AG08396 (cell line): Measurements from ENCODE around the gene COQ8B.
A peak's percentile ranks its signal among the peaks of the same experiment; 100 is the strongest.

ENCODE experiments used
- DNase-seq: peaks from one replicate; pipeline ENCODE4 v3.0.0; 2012; ENCODE audit warnings: low spot score, mixed read lengths

Gene COQ8B

DNA sequence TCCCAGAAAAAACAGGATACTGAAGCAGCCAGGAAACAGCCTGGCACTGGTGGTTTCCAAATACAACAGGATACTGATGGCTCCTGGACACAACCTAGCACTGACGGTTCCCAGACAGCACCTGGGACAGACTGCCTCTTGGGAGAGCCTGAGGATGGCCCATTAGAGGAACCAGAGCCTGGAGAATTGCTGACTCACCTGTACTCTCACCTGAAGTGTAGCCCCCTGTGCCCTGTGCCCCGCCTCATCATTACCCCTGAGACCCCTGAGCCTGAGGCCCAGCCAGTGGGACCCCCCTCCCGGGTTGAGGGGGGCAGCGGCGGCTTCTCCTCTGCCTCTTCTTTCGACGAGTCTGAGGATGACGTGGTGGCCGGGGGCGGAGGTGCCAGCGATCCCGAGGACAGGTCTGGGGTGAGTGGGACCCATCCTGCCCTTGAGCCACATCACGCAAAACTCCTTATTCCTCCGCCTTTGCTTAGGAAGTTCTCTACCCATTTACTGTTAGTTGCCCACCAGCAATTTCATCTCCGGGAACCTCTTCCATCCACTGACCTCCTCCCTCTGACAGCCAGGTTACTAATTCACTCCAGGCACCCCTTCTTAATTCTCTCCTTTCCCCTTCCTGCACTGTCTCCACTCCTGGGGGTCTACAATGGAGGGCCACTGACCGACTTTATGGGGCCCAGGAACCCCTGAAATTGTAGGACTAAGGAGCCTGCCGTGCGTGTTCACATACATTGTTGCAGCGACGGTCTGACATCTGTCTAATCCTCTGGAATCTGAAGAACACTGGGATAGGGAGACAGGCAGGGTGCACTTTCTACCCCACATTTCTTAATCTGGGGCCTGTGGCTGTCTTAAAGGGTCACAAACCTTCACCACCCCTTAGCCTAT, 1.4 kb upstream of the COQ8B start:
- no peak for DNase-seq

DNA sequence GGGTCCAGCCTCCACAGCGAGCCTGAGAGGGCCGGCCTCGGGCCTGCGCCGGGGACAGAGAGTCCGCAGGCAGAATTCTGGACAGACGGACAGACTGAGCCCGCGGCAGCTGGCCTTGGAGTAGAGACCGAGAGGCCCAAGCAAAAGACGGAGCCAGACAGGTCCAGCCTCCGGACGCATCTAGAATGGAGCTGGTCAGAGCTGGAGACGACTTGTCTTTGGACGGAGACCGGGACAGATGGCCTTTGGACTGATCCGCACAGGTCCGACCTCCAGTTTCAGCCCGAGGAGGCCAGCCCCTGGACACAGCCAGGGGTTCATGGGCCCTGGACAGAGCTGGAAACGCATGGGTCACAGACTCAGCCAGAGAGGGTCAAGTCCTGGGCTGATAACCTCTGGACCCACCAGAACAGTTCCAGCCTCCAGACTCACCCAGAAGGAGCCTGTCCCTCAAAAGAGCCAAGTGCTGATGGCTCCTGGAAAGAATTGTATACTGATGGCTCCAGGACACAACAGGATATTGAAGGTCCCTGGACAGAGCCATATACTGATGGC, 716 bp upstream of the COQ8B start:
- DNase-seq, result no peak

DNA sequence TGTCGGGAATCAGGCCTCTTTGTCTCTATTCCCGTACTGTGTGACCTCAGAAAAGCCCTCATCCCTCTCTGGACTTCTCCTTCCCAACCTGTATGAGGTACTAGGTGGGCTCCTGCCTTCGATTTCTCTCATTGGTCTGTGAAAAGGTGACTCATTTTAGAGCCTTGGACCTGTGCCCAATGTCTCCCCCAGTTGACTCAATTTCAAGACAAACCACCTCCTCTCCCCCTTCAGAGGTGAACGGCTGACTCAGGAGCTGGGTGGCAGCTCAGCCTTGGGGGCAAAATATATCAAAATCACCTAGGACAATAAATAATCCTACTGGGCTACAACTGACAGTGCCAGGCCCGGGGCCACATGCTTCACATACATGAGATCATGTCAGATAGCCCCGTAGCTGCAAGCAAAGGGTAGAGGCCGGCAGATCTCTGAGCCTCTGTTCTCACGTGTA, 630 bp downstream of the COQ8B start:
- peak; percentile 56 for DNase-seq

DNA sequence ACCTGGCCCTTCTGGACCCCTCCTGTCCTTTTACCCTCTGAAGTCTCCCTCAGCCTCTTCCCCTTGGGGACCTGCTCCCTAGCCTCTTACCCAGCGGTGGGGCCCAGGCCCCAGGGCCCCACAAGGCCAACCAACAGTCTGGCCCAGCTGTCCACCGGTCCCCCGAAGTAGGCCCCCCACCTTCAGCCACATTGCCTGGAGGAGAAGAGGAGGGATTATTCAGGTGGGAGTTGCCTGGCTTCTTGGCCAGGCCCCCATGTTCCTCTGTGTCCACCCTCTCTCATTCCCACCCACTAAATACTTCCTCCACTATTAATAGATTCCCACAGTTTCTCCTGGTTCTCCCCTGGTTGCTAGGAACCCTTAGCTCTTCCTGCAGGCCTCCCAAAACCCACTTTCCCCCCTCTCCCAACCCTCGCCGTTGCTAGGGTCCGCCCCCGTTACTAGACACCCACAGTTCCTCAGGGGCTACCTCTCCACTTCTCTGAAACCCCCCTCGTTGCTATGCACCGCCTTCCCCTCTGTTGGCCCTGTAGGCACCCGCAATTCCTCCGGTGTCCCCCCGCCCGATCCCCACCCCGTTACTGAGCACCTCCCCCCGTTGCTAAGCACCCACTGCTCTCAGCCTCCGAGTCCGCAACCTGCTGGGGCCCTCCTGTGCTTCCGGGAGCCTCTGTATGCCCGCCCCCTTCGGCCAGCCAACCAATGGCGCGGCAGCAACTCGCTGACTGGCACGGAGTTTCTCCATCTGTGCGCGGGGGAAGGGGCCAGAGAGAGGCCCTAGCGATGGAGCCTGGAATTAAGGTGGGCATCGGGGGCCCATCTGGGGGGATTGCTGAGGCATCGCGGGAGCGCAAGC, 2.0 kb downstream of the COQ8B start:
- DNase-seq, result peak; percentile 93

DNA sequence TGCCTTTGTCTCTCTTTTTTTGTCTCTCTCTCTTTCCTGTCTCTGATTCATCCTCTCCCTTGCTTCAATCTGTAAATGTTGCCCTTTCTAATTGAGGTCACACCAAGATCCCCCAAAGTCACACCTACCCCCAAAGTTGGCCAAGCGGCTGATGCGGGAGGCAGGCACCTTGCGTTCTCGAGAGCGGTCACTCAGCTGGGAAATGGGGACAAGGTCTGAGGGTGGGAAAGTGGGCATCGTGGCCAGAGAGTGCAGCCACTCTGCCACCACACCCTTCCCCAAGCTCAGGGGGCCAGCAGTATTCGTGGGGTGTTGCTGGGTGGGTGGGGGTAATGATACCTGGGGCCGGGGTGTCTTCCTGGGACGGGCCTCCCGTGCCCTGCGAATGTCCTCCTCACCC, 2.7 kb downstream of the COQ8B start:
- DNase-seq, result no peak

DNA sequence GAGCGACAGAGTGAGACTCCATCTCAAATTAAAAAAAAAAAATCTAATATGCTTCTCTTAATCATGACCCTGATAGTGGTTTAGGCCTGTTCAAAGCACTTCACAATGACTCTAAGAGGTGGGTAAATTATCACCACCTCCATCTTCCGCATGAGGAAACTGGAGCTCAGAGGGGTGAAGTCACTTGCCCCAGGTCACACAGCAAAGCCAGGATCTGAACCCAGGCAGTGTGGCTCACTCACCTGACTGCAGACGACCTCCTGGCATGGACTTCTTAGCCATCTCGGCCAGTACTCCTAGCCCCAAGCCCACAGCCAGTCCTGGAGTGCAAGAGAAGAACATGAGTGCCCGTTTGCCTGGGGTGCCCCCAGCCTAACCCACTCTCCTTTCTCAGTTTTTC, 6.9 kb downstream of the COQ8B start:
- no peak for DNase-seq

DNA sequence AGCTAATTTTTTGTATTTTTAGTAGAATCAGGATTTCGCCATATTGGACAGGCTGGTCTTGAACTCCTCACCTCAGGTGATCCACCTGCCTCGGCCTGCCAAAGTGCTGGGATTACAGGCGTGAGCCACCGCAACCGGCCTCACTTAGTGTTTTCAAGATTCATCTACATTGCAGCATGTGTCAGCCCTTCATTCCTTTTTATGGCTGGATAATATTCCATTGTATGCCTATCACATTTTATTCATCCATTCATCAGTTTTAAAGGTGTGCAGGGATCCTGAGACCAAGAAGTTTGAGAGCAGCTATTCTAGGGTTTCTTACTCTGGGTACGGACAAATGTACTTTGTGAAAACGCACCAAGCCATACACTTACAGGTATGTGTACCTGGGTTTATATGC, 9.1 kb downstream of the COQ8B start:
- DNase-seq, result no peak

DNA sequence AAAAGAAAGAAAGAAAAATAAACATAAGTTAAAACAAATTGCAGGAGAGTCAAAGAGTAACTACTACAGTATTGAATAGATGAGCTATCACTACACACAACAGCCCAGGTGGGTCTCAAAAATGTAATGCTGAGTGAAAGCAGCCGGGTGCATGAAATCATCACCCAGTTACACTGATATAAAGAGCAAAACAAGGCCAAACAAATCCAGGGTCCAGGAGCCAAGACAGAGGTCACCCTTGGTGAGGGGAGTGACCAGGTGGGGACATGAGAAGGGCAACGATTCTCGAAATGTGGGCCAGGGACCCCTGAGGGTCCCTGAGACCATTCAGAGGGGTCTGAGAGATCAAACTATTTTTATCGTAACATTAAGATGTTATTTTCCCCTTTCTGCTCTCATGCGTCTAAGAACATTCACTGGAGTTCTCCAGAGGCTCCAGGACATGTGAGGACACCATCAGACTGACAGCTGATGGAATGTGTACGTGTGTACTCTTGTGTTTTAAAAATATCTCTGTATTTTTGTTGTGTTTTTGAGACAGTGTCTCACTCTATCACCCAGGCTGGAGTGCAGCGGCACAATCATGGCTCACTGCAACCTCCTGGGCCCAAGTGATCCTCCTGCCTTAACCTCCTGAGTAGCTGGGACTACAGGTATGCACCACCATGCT, 10.6 kb downstream of the COQ8B start:
- no peak for DNase-seq

DNA sequence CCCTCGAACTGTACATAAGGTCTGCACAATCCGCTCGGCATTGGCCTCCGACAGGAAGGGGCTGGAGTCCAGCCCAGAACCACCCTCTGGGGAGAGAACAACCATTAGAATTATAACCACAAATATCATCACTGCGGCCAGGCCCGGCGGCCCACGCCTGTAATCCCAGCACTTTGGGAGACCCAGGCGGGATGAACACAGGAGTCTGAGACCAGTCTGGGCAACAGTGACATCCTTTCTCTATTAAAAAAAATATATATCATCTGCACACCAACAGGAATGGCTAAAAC, 11.4 kb downstream of the COQ8B start:
- DNase-seq, result no peak

DNA sequence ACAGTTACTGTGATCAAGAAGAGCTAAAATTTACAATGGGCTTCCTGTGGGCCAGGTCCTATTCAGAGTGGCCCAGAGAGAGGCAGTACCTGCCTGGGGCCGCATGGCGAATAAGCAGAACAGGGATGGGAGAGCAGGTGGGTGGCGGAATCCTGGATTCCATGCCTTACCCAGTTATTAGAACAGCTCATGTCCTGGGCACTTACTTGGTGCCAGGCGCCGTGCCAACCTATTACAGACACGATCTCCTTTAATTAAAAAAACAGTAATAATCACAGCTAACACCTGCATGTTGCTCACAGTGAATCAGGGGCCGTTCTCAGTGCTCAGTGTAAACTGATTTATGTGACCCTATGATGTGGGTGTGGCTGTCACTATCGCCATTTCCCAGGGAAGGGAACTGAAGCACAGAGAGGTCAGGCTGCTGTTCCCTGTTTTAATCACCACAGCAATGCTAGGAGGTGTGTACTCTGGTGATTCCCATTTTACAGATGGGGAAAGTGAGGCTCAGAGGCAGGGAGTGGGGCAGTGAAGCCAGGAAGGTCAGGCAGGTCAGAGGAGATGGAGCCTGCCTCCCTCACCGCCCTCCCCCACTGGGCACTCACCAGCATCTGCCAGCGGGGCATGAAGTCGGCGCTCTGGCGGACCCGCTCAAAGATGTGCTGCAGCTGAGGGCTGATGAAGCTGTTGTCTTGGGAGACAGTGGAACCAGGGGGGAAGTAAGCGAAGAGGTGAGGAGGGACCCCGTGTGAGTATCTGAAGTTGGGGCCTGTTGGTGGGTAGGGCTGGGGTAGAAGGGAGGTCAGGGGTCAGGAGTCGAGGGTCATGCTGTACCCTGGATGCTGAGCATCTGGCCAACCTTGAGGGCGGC, 12.0 kb downstream of the COQ8B start:
- no peak for DNase-seq

DNA sequence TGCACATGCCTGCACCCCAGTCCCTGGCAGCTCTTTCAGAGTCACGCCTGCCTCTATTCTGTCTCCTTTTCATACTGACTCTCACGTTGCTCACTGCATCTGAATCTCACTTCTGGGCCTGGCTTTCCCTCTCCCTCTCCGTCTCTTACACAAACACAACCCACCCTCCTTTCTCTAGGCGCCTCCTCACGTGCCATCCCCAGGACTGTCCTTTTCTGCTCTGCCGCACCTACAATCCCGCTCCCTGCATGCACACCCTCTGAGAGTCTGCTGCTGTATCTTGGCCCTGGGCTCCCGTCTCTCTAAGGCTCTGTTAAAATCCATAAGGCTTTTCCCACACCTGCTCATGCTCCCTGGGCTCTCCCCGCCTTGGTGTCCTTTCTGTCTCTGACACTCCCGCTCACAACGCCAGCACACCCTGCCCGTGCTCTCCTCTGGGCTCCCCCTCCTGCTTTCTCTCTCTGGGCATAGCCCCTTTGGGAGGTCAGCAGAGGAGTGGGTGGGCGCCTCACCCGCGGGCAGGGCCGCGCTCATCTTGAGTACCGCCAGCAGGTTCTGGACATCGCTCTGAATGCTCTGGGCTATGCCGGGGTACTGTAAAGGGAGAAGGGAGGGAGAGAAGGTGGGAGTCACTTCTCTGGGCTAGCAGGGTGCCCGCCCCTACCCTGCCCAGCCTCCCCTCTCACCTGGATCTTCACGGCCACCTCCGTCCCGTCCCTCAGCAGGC, 13.5 kb downstream of the COQ8B start:
- no peak for DNase-seq

DNA sequence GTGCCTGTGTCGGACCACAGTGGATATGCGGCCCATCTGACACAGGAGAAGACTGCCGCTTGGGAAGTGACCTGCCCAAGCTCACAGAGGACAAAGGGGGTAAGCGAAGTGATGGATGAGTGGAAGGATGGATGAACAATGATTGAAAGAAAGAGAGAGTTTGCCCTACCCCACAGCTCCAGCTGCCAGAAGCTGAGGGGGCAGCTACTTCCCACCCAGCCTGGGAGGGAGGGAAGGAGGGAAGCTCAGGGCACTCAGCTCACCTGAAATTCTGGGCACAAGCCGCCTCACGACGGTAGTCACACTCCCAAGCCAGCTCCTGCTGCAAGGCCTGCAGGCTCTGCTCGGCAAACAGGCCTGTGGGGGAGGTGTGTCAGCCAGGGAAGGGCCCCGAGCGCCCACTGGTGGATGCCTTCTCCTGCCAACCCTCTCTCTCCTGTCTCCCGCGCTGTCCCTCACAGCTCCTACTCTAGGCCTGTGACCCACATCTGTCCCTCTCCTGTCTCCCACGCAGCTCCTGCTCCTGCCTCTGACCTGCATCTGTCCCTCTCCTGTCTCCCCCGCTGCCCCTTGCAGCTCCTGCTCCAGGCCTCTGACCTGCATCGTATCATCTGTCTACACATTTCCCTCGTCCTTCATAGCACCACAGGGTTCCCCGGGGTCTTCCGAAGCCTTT, 14.2 kb downstream of the COQ8B start:
- no peak for DNase-seq

DNA sequence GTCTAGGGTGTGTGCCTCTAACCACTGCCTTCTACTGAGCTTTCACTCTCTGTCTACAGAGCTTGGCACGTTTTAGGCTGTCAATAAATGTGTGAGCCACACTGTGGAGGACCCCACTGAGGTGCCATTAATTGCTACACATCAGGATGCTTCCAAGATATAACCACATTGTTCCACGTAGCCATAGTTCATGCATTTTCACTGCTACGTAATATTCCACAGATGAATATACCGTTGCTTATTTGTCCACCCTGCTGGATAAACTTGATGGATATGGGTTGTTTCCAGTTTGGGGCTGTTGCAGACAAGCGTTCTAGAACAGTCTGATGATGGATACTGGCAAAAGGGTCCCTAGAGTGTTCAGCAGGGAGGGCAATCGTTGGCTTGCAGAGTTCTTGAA, 14.9 kb downstream of the COQ8B start:
- no peak for DNase-seq

DNA sequence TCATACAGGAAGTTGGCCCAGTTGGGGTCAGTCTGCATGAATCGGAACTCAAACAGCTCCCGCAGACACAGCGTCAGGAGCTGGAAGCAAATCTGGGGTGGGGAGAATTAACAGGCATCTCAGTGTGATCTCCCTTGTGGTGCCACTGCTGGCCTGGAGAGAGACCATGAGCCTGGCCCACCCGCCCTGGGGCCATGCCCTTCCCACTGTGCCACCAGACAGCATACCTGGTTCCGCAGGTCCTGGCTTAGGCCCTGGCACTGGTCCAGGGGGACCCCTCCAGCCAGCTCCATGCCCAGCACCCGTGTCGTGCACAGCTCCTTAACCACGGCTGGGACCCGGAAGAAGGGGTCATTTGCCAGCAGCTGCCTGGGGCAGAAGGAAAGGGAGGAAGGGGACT, 16.6 kb downstream of the COQ8B start:
- no peak for DNase-seq

DNA sequence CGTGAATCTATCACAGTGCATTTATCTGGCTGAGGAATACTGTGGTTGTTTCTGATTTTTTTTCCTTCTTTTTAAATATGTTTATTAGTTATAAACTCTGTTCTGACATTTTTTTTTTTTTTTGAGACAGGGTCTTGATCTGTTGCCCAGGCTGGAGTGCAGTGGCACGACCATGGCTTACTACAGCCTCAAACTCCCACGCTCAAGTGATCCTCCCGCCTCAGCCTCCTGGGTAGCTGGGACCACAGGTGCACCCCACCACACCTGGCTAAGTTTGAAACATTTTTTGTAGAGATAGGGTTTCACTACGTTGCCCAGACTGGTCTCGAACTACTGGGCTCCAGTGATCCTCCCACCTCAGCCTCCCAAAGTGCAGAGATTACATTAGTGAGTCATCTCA, 19.7 kb downstream of the COQ8B start:
- DNase-seq, result no peak

DNA sequence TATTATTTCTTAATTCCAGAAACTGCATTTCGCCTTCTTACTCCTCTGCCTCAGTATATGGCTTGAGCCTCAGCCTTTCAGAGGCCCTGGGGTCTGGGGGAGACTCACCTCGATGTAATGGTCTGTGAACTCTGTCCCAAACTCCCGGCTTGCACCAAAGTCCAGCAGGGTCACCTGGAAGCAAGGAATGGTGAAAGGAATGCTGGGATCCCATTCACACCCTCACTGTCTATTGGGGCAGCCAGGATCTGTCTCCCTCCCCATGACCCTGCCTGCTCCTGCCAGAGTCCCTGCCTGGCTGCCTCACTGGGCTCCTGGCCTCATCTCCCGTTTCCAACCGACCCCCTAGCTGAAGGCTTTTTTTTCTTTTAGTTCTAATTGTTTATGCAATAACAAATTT, 20.8 kb downstream of the COQ8B start:
- DNase-seq, result no peak

DNA sequence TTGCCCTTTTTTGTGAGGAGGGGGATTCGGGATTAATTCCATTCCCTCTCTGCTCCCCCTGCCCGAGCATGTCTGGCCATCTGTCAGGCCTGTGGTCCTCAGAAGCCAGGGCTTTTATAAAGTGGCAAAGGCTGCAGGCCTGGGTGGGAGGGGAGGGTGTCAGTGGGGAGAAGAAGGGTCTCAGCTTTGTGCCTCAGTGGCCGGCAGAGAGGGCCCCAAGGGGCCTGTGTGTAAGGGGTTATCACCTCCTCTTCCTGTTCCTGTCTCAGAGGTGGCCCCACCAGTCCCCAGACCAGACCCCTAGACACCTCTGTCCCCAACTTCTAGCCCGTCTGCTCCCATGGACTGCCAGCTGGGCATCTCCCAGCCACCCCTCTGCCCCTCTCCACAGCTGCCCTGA, 22.8 kb downstream of the COQ8B start:
- no peak for DNase-seq

DNA sequence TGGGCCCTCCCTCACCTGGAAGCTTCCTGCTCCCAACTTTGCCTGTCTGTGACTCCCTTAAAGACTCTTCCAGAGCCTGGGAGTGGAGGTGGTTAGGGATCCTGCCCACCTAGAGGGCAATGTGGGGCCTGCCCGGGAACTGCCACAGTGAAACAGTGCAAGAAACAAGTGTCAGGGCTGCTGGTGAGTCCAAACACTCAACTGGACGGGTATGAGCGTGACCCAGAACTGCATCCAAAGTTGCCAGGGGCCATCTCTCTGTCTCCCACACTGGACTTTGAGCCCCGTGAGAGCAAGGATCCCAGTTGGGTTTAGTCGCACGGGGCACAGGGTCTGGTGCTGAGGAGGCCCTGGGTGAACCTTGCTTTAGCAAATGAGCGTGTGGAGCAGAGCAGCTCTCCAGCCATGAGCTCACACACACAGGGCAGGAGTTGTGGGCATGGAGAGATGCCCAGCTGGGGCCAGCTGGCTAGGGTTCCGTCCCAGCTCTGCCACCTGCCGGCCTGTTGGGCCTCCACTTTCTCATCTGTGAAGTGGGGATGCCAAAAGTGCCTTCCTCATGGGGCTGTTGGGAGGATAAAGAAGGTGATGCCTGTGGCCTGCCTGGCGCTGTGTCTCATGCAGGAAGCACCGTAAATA, 23.4 kb downstream of the COQ8B start:
- no peak for DNase-seq

DNA sequence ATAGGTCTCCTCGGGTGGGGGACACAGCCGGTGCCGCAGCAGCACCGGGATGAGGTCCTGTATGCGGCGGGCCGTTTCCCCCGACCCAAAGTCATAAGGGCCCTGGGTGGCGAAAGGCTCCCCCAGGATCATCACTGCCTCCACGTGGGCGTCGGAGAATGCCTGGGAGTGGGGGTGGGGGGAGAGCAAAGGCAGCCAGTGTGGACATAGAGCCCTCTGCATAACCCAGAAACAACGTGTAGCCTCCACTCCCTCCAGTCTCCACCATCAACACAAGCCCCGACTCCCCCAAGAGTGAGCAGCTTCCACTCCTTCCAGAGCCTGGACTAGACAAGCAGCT, 24.5 kb downstream of the COQ8B start:
- DNase-seq, result no peak
